Endothelial cell of umbilical vein (primary cell): ENCODE data around the gene MAGI3. TPM values are rescaled to one million over a fixed set of nuclear protein-coding genes. Genes with fewer than 3 reads are reported as not detected.

Source experiments
- BruUV-seq: library from RNA; stranded (reverse); fragments of 400-500 nt; replicated peaks from 2 replicates; lab custom pipeline; 2021; lab: Mats Ljungman, UMichigan
- CTCF ChIA-PET: fragments of 300-600, 350-600 bp; sonication (Branson Sonifier 250); formaldehyde crosslinking; loops from one replicate; lab custom pipeline; 2021; ENCODE audit warnings: antibody characterized with exemption, inconsistent platforms; lab: Charles Lee
- POLR2A ChIA-PET: fragments of 300-600, 350-600 bp; sonication (Branson Sonifier 250); formaldehyde crosslinking; loops from one replicate; lab custom pipeline; 2021; ENCODE audit warnings: antibody characterized with exemption, inconsistent platforms; lab: Charles Lee
- DNase-seq: peaks from one replicate; pipeline ENCODE4 v3.0.0-alpha.2; 2011; ENCODE audit warnings: low read depth, low spot score
- FAIRE-seq: peaks from 2 replicates; lab custom pipeline; 2011; peaks lifted over from hg19 to GRCh38; lab: Jason Lieb, UNC
- H2AFZ ChIP-seq: 2 replicates; pipeline ENCODE4 v1.6.0; 2012; ENCODE audit warnings: low read depth, low read length, control low read depth, inconsistent platforms
- H3K27ac ChIP-seq: 2 replicates; pipeline ENCODE4 v1.5.1; 2011; ENCODE audit warnings: low read depth, mild to moderate bottlenecking, control low read depth, low read length, moderate library complexity; ENCODE audit not compliant: insufficient read depth
- H3K27me3 ChIP-seq, 2 experiments: 2 replicates each; pipeline versions ENCODE4 v1.6.0 to v1.6.1; 2011; ENCODE audit warnings: low read length in 2 of 2, mixed read lengths in 1 of 2; ENCODE audit not compliant: control insufficient read depth in 2 of 2, insufficient read depth in 2 of 2
- H3K36me3 ChIP-seq, 2 experiments: 2 replicates in 1 of 2; 3 replicates in 1 of 2; pipeline ENCODE4 v1.5.1; 2011; ENCODE audit warnings: low read length in 2 of 2, mild to moderate bottlenecking in 1 of 2, moderate library complexity in 1 of 2; ENCODE audit not compliant: control insufficient read depth in 2 of 2, insufficient read depth in 2 of 2; ENCODE audit errors: extremely low read depth in 1 of 2
- H3K4me1 ChIP-seq: 3 replicates; pipeline ENCODE4 v1.5.1; 2011; ENCODE audit warnings: mild to moderate bottlenecking, low read length; ENCODE audit not compliant: control insufficient read depth, insufficient read depth; ENCODE audit errors: extremely low read depth
- H3K4me2 ChIP-seq: 2 replicates; pipeline ENCODE4 v1.6.1; 2011; ENCODE audit warnings: low read length, control low read depth, mixed read lengths; ENCODE audit not compliant: insufficient read depth
- H3K4me3 ChIP-seq, 3 experiments: fragments of 200-600 bp in 1 of 3; sonication (generic), shearing (Covaris generic) in 1 of 3; replicated peaks in 1 of 3; 2 replicates each; pipeline ENCODE4 v1.5.1; 2011 to 2016; ENCODE audit warnings: control low read depth in 3 of 3, low read length in 3 of 3, mild to moderate bottlenecking in 2 of 3, inconsistent platforms in 1 of 3, low read depth in 1 of 3, moderate library complexity in 1 of 3; ENCODE audit not compliant: insufficient read depth in 1 of 3
- H3K79me2 ChIP-seq: 2 replicates; pipeline ENCODE4 v1.6.0; 2012; ENCODE audit warnings: low read length, inconsistent platforms; ENCODE audit not compliant: control insufficient read depth, insufficient read depth
- H3K9ac ChIP-seq: replicated peaks from 2 replicates; pipeline ENCODE3; 2011; ENCODE audit warnings: low read length, control low read depth; ENCODE audit not compliant: insufficient read depth; ENCODE audit errors: extremely low read depth
- H3K9me1 ChIP-seq: replicated peaks from 3 replicates; pipeline ENCODE4 v1.6.0; 2011; ENCODE audit warnings: mild to moderate bottlenecking, low read length; ENCODE audit not compliant: control insufficient read depth, insufficient read depth; ENCODE audit errors: extremely low read depth
- H3K9me3 ChIP-seq: replicated peaks from 2 replicates; pipeline ENCODE4 v1.5.1; 2012; ENCODE audit warnings: low read length, inconsistent platforms; ENCODE audit not compliant: control insufficient read depth, insufficient read depth
- H4K20me1 ChIP-seq: replicated peaks from 2 replicates; pipeline ENCODE3; 2011; ENCODE audit warnings: mild to moderate bottlenecking, low read length; ENCODE audit not compliant: control insufficient read depth, insufficient read depth; ENCODE audit errors: extremely low read depth
- CTCF ChIP-seq, 2 donors: IDR thresholded peaks; 1 replicate in 1 of 2; 2 replicates in 1 of 2; pipeline ENCODE4 v1.5.1; 2011; ENCODE audit warnings: low read length in 2 of 2, mild to moderate bottlenecking in 2 of 2, moderate library complexity in 2 of 2, control low read depth in 1 of 2, inconsistent platforms in 1 of 2, low read depth in 1 of 2; ENCODE audit not compliant: insufficient read depth in 1 of 2; ENCODE audit errors: extremely low read depth in 1 of 2
- EZH2 ChIP-seq: IDR thresholded peaks from 2 replicates; pipeline ENCODE4 v1.6.1; 2012; ENCODE audit warnings: borderline replicate concordance, low read depth, mild to moderate bottlenecking, moderate library complexity, low read length, inconsistent platforms; ENCODE audit not compliant: severe bottlenecking
- FOS ChIP-seq: IDR thresholded peaks from 2 replicates; pipeline ENCODE4 v1.6.1; 2011; ENCODE audit warnings: mild to moderate bottlenecking, low read length, moderate library complexity, borderline replicate concordance; ENCODE audit not compliant: insufficient read depth
- GATA2 ChIP-seq: IDR thresholded peaks from 2 replicates; pipeline ENCODE4 v1.7.0; 2011; ENCODE audit warnings: low read depth, mild to moderate bottlenecking, moderate library complexity, mixed read lengths, low read length; ENCODE audit not compliant: insufficient read length, insufficient read depth
- JUN ChIP-seq: IDR thresholded peaks from 2 replicates; pipeline ENCODE4 v1.6.1; 2011; ENCODE audit warnings: borderline replicate concordance, low read depth; ENCODE audit not compliant: insufficient read length, insufficient read depth
- MYC ChIP-seq: IDR thresholded peaks from one replicate; pipeline ENCODE4 v1.6.1; 2011; ENCODE audit warnings: mild to moderate bottlenecking, low read depth, low read length
- POLR2A ChIP-seq: IDR thresholded peaks from 2 replicates; pipeline ENCODE4 v1.6.1; 2012; ENCODE audit warnings: low read depth, mild to moderate bottlenecking, control low read depth, low read length
- POLR2AphosphoS5 ChIP-seq: IDR thresholded peaks from 2 replicates; pipeline ENCODE4 v1.6.1; 2012; ENCODE audit warnings: low read depth, mild to moderate bottlenecking, control low read depth, low read length, moderate library complexity; ENCODE audit not compliant: insufficient read depth
- dilution Hi-C: fragments of 300-500 bp; cut with MboI; formaldehyde crosslinking; loops from one replicate; pipeline ENCODE4 v1.15.0; 2019; ENCODE audit warnings: low sequenced_read_pairs; ENCODE audit not compliant: extremely low pct_ligation_motif_present
- intact Hi-C: fragments of 100-400 bp; cut with micrococcal nuclease; formaldehyde crosslinking; loops from one replicate; pipeline ENCODE4 v1.10.0; 2022
- polyA plus RNA-seq, 4 experiments: library from polyadenylated mRNA; depleted of rRNA in 3 of 4; stranded (reverse) in 3 of 4; unstranded in 1 of 4; fragments of >200 nt; gene quantifications; 2 replicates each; pipeline versions ENCODE4 v1.2.1 to v1.2.3, GENCODE V29; 2011 to 2012; ENCODE audit warnings: missing spikeins in 1 of 4
- total RNA-seq: library from RNA; stranded (reverse); gene quantifications from 2 replicates; pipeline ENCODE4 v1.2.3, GENCODE V29; 2021
- TF ChIP-seq, protein P1 (sequence below): IDR thresholded peaks from 2 replicates; pipeline ENCODE4 v1.6.1; 2011; ENCODE audit not compliant: insufficient read depth, insufficient read length

MAGI3 gene
- total and polyA plus RNA-seq, 2 donors (not counting 3 experiments of a cell fraction or from before 2014, with no cell fraction given): 2.8 to 16.1 TPM

GRCh38 chr1:113628997-113629396 is 238.7 kb downstream of the MAGI3 start:
- BruUV-seq: no TSS peak
- dilution Hi-C loops (no loop called here), intact Hi-C loops (no loop called here)
- Histone ChIP-seq H3K9ac (no peak overlapping the region), H3K9me1 (no peaks in the 10 kb centered on the region), H3K27me3 (no peaks in the 10 kb centered on the region), H3K4me3 (no peak overlapping the region), H4K20me1 (no peaks in the 10 kb centered on the region), H3K27ac (no peak overlapping the region), H3K4me1 (no peaks in the 10 kb centered on the region), H2AFZ (no peak overlapping the region), H3K79me2 (no peaks in the 10 kb centered on the region), H3K9me3 (no peaks in the 10 kb centered on the region), H3K4me2 (no peak overlapping the region), H3K36me3 (no peaks in the 10 kb centered on the region)
- TF ChIP-seq MYC (no peak), POLR2A (no peak), JUN (no peak), CTCF (IDR thresholded peaks at IDR 0.05; ENCODE audit: extremely low read depth in 1 of 2, insufficient read depth in 1 of 2, low read depth in 1 of 2, low read length in 2 of 2) (no peak), FOS (no peak), POLR2AphosphoS5 (no peak), EZH2 (no peak), GATA2 (no peak)
- TF ChIP-seq, protein P1, sequence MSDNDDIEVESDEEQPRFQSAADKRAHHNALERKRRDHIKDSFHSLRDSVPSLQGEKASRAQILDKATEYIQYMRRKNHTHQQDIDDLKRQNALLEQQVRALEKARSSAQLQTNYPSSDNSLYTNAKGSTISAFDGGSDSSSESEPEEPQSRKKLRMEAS: no peak
- POLR2A ChIA-PET: no interaction called here
- CTCF ChIA-PET: no interaction called here
- no peak for FAIRE-seq
- DNase-seq: no peak
